A549 (cell line): ENCODE data around the gene TENT5C. TPM values are rescaled to one million over a fixed set of nuclear protein-coding genes. Genes with fewer than 3 reads are reported as not detected.

Experiments used
- ATAC-seq, 2 experiments: fragments of 200-7000 bp in 1 of 2; fragments of >200 bp in 1 of 2; cut with Nextera tagmentation in 1 of 2; cut with Tn5 transposase in 1 of 2; 3 replicates each; pipeline versions ENCODE4 v1.8.0 to v1.9.1; 2018 to 2020; ENCODE audit warnings: mild to moderate bottlenecking in 1 of 2, moderate library complexity in 1 of 2
- CTCF ChIA-PET: fragments of 300-600 bp; sonication (Branson Sonifier 250); formaldehyde crosslinking; extraction: SDS; loops from one replicate; lab custom pipeline; 2021; ENCODE audit warnings: antibody characterized with exemption, inconsistent platforms; lab: Yijun Ruan, JAX
- POLR2A ChIA-PET: fragments of 350-600 bp; formaldehyde crosslinking; extraction: SDS; loops from one replicate; lab custom pipeline; 2021; ENCODE audit warnings: antibody characterized with exemption, inconsistent platforms; lab: Yijun Ruan, JAX
- DNase-seq, 2 experiments: peaks; one replicate each; pipeline versions ENCODE4 v3.0.0 to v3.0.0-alpha.2; 2011 to 2016; ENCODE audit warnings: low read depth in 1 of 2, low spot score in 1 of 2
- FAIRE-seq: peaks from 2 replicates; lab custom pipeline; 2011; peaks lifted over from hg19 to GRCh38; lab: Jason Lieb, UNC
- H3K27ac ChIP-seq, 2 experiments: fragments of >200 bp; sonication (Bioruptor Twin); formaldehyde crosslinking; 3 replicates each; pipeline ENCODE4 v1.5.1; 2016 to 2017
- H3K4me1 ChIP-seq: fragments of >200 bp; sonication (Bioruptor Twin); formaldehyde crosslinking; 3 replicates; pipeline ENCODE4 v1.6.1; 2016
- H3K4me2 ChIP-seq: fragments of >200 bp; sonication (Bioruptor Twin); formaldehyde crosslinking; 3 replicates; pipeline ENCODE4 v1.6.1; 2016
- H3K4me3 ChIP-seq: fragments of >200 bp; sonication (Bioruptor Twin); formaldehyde crosslinking; 3 replicates; pipeline ENCODE4 v1.5.1; 2016
- H3K9me3 ChIP-seq: fragments of >200 bp; sonication (Bioruptor Twin); formaldehyde crosslinking; 3 replicates; pipeline ENCODE4 v1.6.1; 2016
- ATOH8 ChIP-seq: fragments of 250-450 bp; sonication (Bioruptor Pico); IDR thresholded peaks from 2 replicates; pipeline ENCODE4 v1.5.0; 2020; ENCODE audit warnings: low read depth, mild to moderate bottlenecking, moderate library complexity
- BCL3 ChIP-seq: fragments of >200 bp; sonication (Bioruptor Twin); formaldehyde crosslinking; IDR thresholded peaks from 3 replicates; pipeline ENCODE4 v1.6.1; 2016
- CHD2 ChIP-seq: fragments of 150-350 bp; IDR thresholded peaks from 2 replicates; pipeline ENCODE4 v1.6.1; 2014; ENCODE audit warnings: low read length; ENCODE audit not compliant: partially characterized antibody
- CHD4 ChIP-seq: fragments of 200-600 bp; sonication (generic); IDR thresholded peaks from 2 replicates; pipeline ENCODE4 v1.6.1; 2016; ENCODE audit warnings: antibody characterized with exemption, mild to moderate bottlenecking, borderline replicate concordance
- EHMT2 ChIP-seq: fragments of 200-600 bp; sonication (generic); IDR thresholded peaks from 2 replicates; pipeline ENCODE4 v1.6.1; 2016; ENCODE audit warnings: antibody characterized with exemption, low read depth, mild to moderate bottlenecking, moderate library complexity
- EP300 ChIP-seq, 2 experiments: fragments of >200 bp; sonication (Bioruptor Twin); formaldehyde crosslinking; IDR thresholded peaks; 2 replicates in 1 of 2; 3 replicates in 1 of 2; pipeline ENCODE4 v1.6.1; 2016 to 2017
- ESRRA ChIP-seq: fragments of 150-350 bp; IDR thresholded peaks from 2 replicates; pipeline ENCODE4 v1.6.1; 2014; ENCODE audit warnings: mild to moderate bottlenecking, low read length, borderline replicate concordance
- FOSB ChIP-seq: fragments of 250-450 bp; sonication (Bioruptor Pico); IDR thresholded peaks from 2 replicates; pipeline ENCODE4 v1.5.0; 2020; ENCODE audit warnings: mild to moderate bottlenecking, moderate library complexity
- FOXS1 ChIP-seq: fragments of 250-450 bp; sonication (Bioruptor Pico); IDR thresholded peaks from 2 replicates; pipeline ENCODE4 v1.5.0; 2020; ENCODE audit warnings: mild to moderate bottlenecking, moderate library complexity
- HDAC2 ChIP-seq: fragments of 200-600 bp; sonication (generic); IDR thresholded peaks from 2 replicates; pipeline ENCODE4 v1.6.1; 2016
- HES2 ChIP-seq: fragments of >200 bp; sonication (Bioruptor Twin); formaldehyde crosslinking; IDR thresholded peaks from 2 replicates; pipeline ENCODE4 v1.6.1; 2016
- HOXA7 ChIP-seq: fragments of 250-450 bp; sonication (Bioruptor Pico); IDR thresholded peaks from 2 replicates; pipeline ENCODE4 v1.5.0; 2020; ENCODE audit warnings: mild to moderate bottlenecking, moderate library complexity
- HOXB5 ChIP-seq: fragments of 250-450 bp; sonication (Bioruptor Pico); IDR thresholded peaks from 2 replicates; pipeline ENCODE4 v1.5.0; 2020; ENCODE audit warnings: mild to moderate bottlenecking, moderate library complexity
- JUN ChIP-seq, 2 experiments: fragments of >200 bp; sonication (Bioruptor Twin); formaldehyde crosslinking; IDR thresholded peaks; 2 replicates in 1 of 2; 3 replicates in 1 of 2; pipeline ENCODE4 v1.6.1; 2016 to 2017
- MAFK ChIP-seq: fragments of 450-650 bp; IDR thresholded peaks from 2 replicates; pipeline ENCODE4 v1.6.1; 2014; ENCODE audit not compliant: partially characterized antibody
- MAX ChIP-seq: IDR thresholded peaks from 2 replicates; pipeline ENCODE4 v1.6.1; 2012
- MYC ChIP-seq: IDR thresholded peaks from 2 replicates; pipeline ENCODE4 v1.6.1; 2012; ENCODE audit warnings: mild to moderate bottlenecking, inconsistent platforms, low read length, improper control_type of control experiment, borderline replicate concordance
- NFE2L2 ChIP-seq: fragments of 150-350 bp; conservative IDR thresholded peaks from 2 replicates; pipeline ENCODE4 v1.6.1; 2014; ENCODE audit warnings: low read length
- NR3C1 ChIP-seq: fragments of >200 bp; sonication (Bioruptor Twin); formaldehyde crosslinking; IDR thresholded peaks from 3 replicates; pipeline ENCODE4 v1.6.1; 2017
- PBX3 ChIP-seq: IDR thresholded peaks from 2 replicates; pipeline ENCODE4 v1.6.1; 2012
- POLR2A ChIP-seq: IDR thresholded peaks from 2 replicates; pipeline ENCODE4 v1.6.1; 2012; ENCODE audit warnings: mild to moderate bottlenecking, low read length
- RAD21 ChIP-seq, 2 experiments: fragments of >200 bp in 1 of 2; sonication (Bioruptor Twin) in 1 of 2; formaldehyde crosslinking in 1 of 2; IDR thresholded peaks in 1 of 2; conservative IDR thresholded peaks in 1 of 2; 2 replicates in 1 of 2; 3 replicates in 1 of 2; pipeline ENCODE4 v1.6.1; 2012 to 2018; ENCODE audit warnings: inconsistent platforms in 1 of 2
- RNF2 ChIP-seq: fragments of 200-600 bp; sonication (generic); IDR thresholded peaks from 2 replicates; pipeline ENCODE4 v1.6.1; 2016; ENCODE audit warnings: low read depth, mild to moderate bottlenecking, antibody characterized with exemption, moderate library complexity, borderline replicate concordance
- SMC3 ChIP-seq: fragments of >200 bp; sonication (Bioruptor Twin); formaldehyde crosslinking; IDR thresholded peaks from 3 replicates; pipeline ENCODE4 v1.6.1; 2018; ENCODE audit warnings: inconsistent platforms
- TP53 ChIP-seq: fragments of 250-450 bp; sonication (Bioruptor Pico); IDR thresholded peaks from 2 replicates; pipeline ENCODE4 v1.5.0; 2021; ENCODE audit warnings: mild to moderate bottlenecking, moderate library complexity
- ZFP36 ChIP-seq: fragments of 450-650 bp; IDR thresholded peaks from 2 replicates; pipeline ENCODE4 v1.6.1; 2014; ENCODE audit warnings: borderline replicate concordance; ENCODE audit not compliant: partially characterized antibody
- WGBS: methylation state at CpG from one replicate; pipeline ENCODE4 v1.1.6; 2017; ENCODE audit errors: missing lambda C conversion rate; 5-methylcytosine and 5-hydroxymethylcytosine counted together
- polyA plus RNA-seq, 4 experiments: library from polyadenylated mRNA; depleted of rRNA in 3 of 4; stranded (reverse); fragments of >200 nt; fragmentation: RNase III in 1 of 4; extraction: RNeasy Plus Mini Kit Qiagen cat#74134 plus additional on column Dnase treatment in 1 of 4; gene quantifications; 2 replicates in 3 of 4; 3 replicates in 1 of 4; pipeline ENCODE4 v1.2.3, GENCODE V29; 2011 to 2017

The TENT5C gene
- polyA plus RNA-seq, 2 of the 4 experiments (the other 2 are of a cell fraction): 0.14 to 0.17 TPM

- H3K4me3 ChIP-seq: no peak overlapping the region
- no peak for ATAC-seq
- TF ChIP-seq HOXA7 (CRISPR knock-in tag) (no peak), JUN (IDR thresholded peaks at IDR 0.05) (no peak), HES2 (no peak), MAX (no peak), CHD2 (no peak), RNF2 (no peak), FOXS1 (CRISPR knock-in tag) (no peak), NFE2L2 (no peak), ZFP36 (no peak), BCL3 (no peak), HOXB5 (CRISPR knock-in tag) (no peak), EHMT2 (no peak), SMC3 (no peak), RAD21 (conservative IDR thresholded peaks at IDR 0.05 in 1 of 2, IDR thresholded peaks at IDR 0.05 in 1 of 2) (no peak), HDAC2 (no peak), POLR2A (no peak)
- TF ChIP-seq, all 56 proteins: peak for 0
- Histone ChIP-seq H3K4me1 (no peaks in the 10 kb centered on the region), H3K4me2 (no peak overlapping the region), H3K27ac (no peak overlapping the region), H3K9me3 (no peaks in the 10 kb centered on the region)
- ChIA-PET CTCF (interaction anchor here (0.7 to 1.1 kb wide), 2 partner anchors 167 to 1101 kb away, joined by 3 read pairs; no protein-coding TSS in a partner anchor), POLR2A (no interaction called here)
- DNase-seq (no peak), FAIRE-seq (no peak)
- WGBS: 60% methylated on average over 12 of the region's 13 CpGs
Observed at GRCh38 chr1:117586747-117587498, 18.9 kb upstream of the TENT5C start.

GRCh38 chr1:117587499-117588356 lies 18.1 kb upstream of the TENT5C start:
- CTCF ChIA-PET: interaction anchor here (0.7 to 1.1 kb wide), 3 partner anchors 87 to 1102 kb away, joined by 3 read pairs; no protein-coding TSS in a partner anchor

More at GRCh38 chr1:117587499-117588356, 18.1 kb upstream of the TENT5C start:
- ATAC-seq (no peak), DNase-seq (no peak), FAIRE-seq (no peak)
- no peak for TF ChIP-seq EHMT2
- no peak for TF ChIP-seq MYC
- no peak for TF ChIP-seq NFE2L2
- TF ChIP-seq PBX3: no peak
- no peak for TF ChIP-seq EP300 (IDR thresholded peaks at IDR 0.05)
- TF ChIP-seq MAFK: no peak
- no peak for TF ChIP-seq HDAC2
- TF ChIP-seq TP53 (CRISPR knock-in tag): no peak
- no peak for TF ChIP-seq NR3C1
- TF ChIP-seq ESRRA: no peak
- no peak for TF ChIP-seq JUN (IDR thresholded peaks at IDR 0.05)
- no peak for TF ChIP-seq SMC3
- TF ChIP-seq ZFP36: no peak
- no peak for TF ChIP-seq FOSB
- no peak for TF ChIP-seq CHD4
- TF ChIP-seq ATOH8 (CRISPR knock-in tag): no peak
- no peak for TF ChIP-seq HOXA7 (CRISPR knock-in tag)
- Histone ChIP-seq H3K9me3 (no peaks in the 10 kb centered on the region), H3K27ac (no peak overlapping the region), H3K4me3 (no peak overlapping the region), H3K4me2 (no peak overlapping the region), H3K4me1 (no peaks in the 10 kb centered on the region)
- POLR2A ChIA-PET: no interaction called here
- WGBS: 78% methylated on average over 9 of the region's 14 CpGs
